Measurements from ENCODE around the gene SAMD13. TPM values are rescaled to one million over a fixed set of nuclear protein-coding genes. Genes with fewer than 3 reads are reported as not detected.
A peak's percentile ranks its signal among the peaks of the same experiment; 100 is the strongest.

SAMD13 gene
- total and polyA plus RNA-seq, 7 donors: 0.41 to 31.8 (median 3.0) TPM

DNA sequence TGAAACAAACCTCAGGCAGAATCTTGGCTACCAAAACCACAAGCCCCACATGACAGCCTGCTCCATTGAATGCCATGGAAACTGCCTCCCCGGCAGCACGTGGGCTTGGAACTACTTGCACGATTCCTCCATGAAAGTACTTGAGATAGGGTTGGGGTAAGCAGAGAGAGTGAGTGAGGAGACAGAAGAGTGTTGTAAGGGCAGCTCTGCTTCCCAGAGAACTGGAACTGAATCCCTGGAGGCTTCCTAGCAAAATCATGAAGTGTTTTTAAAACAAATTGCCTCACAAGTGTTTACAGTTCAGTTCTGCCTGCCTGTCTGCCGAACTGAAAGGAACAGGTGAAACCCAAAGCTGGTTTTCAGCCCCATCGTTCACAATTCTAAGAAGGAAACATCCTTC, 61.5 kb downstream of the SAMD13 start:
- Histone ChIP-seq H3K36me3 (no peaks in the 10 kb centered on the region), H3K4me1 (peaks cover 0 to 13% (median 4%) of the 10 kb centered on the region in 4 donors), H3K27ac (no peak overlapping the region), H3K9me3 (no peaks in the 10 kb centered on the region), H3K27me3 (no peaks in the 10 kb centered on the region), H3K4me3 (no peak overlapping the region)
- TF ChIP-seq POLR2AphosphoS5 (IDR thresholded peaks at IDR 0.05) (no peak), POLR2A (IDR thresholded peaks at IDR 0.05) (no peak)
- DNase-seq: no peak
- WGBS, 2 donors: 44 to 54% methylated on average over 5 of the region's 5 CpGs
- intact Hi-C loops (cut with DNase I): no loop called here

DNA sequence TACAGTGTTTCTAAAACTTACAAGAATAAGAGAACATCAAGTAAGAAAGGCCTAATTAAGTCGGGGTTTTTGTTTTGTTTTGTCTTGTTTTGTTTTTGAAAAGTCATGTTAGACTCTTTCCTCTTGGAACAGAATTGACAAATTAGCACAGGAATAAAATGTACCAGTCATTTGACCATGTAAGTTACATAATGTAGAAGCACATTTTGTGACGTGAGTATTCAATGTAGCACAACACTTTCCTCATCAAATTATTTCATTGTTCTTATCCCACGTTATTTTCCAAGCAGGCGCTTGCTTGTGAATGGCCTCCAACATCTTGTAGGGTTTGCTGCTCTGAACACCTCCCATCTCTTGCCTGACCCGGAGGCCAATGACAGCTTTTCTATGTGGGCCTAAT, 62.1 kb downstream of the SAMD13 start:
- Histone ChIP-seq H3K4me1 (peaks cover 0 to 13% (median 4%) of the 10 kb centered on the region in 4 donors), H3K27me3 (no peaks in the 10 kb centered on the region), H3K9me3 (no peaks in the 10 kb centered on the region), H3K27ac (no peak overlapping the region), H3K4me3 (no peak overlapping the region), H3K36me3 (no peaks in the 10 kb centered on the region)
- no peak for DNase-seq
- intact Hi-C loops (cut with DNase I): no loop called here
- TF ChIP-seq POLR2AphosphoS5 (IDR thresholded peaks at IDR 0.05): no peak
- TF ChIP-seq, protein P1, sequence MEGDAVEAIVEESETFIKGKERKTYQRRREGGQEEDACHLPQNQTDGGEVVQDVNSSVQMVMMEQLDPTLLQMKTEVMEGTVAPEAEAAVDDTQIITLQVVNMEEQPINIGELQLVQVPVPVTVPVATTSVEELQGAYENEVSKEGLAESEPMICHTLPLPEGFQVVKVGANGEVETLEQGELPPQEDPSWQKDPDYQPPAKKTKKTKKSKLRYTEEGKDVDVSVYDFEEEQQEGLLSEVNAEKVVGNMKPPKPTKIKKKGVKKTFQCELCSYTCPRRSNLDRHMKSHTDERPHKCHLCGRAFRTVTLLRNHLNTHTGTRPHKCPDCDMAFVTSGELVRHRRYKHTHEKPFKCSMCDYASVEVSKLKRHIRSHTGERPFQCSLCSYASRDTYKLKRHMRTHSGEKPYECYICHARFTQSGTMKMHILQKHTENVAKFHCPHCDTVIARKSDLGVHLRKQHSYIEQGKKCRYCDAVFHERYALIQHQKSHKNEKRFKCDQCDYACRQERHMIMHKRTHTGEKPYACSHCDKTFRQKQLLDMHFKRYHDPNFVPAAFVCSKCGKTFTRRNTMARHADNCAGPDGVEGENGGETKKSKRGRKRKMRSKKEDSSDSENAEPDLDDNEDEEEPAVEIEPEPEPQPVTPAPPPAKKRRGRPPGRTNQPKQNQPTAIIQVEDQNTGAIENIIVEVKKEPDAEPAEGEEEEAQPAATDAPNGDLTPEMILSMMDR (IDR thresholded peaks at IDR 0.05): no peak
- no peak for TF ChIP-seq POLR2A (IDR thresholded peaks at IDR 0.05)
- no peak for TF ChIP-seq EP300 (IDR thresholded peaks at IDR 0.05)
- 88 to 92% methylated on average over 5 of the region's 5 CpGs for WGBS, 2 donors

DNA sequence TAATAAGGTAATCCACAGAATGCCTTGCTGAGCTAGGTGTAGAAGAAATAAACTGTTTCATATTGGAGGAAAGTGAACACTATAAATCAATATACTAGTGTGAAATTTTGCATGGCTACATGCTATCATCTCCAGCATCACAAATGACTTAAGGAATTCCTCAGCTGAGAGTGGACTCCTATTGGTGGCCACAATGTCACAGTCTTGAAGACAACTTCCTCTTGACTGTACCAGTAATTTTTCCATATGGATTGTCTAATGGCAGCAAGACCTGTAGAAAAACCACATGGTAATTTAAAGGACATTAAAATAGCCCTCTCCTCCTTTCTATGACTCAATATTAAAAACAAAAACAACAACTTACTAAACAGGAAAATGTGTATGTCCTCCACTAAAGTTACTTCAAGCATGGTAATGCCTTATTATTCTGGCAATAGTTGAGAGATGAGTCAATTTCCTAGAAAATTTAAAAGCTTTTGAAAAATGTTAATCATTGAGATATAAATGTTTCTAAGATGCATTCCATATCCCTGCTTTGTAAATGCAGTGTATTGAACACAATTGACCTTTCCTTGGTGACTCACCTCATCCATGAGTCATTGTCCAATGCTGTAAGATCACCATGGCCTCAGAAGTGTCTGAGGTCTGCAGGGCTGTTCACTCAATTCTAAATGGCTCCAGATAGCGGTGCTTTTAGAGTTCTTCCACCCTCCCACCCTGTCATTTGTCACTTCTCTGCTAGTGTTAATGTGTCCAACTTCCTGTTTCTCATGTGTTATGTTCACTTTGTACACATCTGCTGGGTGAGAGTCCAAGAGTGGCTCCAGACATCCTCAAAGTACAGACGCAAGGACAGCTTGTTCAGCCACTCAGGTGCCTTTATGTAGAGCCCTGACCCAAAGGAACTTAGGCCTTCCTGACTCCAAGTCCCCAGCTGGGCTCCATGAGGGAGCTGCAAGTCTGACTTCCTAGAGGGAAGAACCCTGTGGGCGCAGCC, 64.0 kb downstream of the SAMD13 start:
- TF ChIP-seq, protein P1 (IDR thresholded peaks at IDR 0.05): no peak
- TF ChIP-seq POLR2A (IDR thresholded peaks at IDR 0.05) (no peak), POLR2AphosphoS5 (IDR thresholded peaks at IDR 0.05) (peak in 1 of 4 donors; percentile 57), EP300 (IDR thresholded peaks at IDR 0.05) (no peak)
- no peaks in the 10 kb centered on the region for H3K36me3 ChIP-seq
- H3K27me3 ChIP-seq: no peaks in the 10 kb centered on the region
- intact Hi-C loops (cut with DNase I): no loop called here
- no peak for DNase-seq
- 41 to 52% methylated on average over 3 of the region's 3 CpGs for whole genome bisulfite sequencing, 2 donors
- H3K4me1 ChIP-seq: peaks cover 0 to 13% (median 4%) of the 10 kb centered on the region in 4 donors
- H3K9me3 ChIP-seq: no peaks in the 10 kb centered on the region
- H3K27ac ChIP-seq: no peak overlapping the region
- H3K4me3 ChIP-seq: no peak overlapping the region

DNA sequence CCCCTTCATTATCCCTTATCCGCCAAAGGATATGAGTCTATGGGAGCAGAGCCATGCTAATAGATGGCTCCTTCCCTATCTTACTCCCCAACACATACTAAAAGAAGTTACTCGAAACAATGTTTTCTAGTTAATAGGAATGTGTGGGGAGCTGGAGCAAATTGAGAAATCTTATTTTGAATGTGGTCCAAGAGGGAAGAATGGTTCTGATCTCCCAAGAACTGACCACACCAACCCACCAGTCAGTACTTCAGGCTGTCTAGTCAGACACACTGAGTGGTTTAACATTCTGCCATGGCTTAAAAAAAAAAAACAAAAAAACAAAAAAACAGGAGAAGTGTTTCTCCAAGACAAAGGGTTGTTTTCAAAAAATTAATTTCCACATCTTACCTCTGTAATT, 65.3 kb downstream of the SAMD13 start:
- no peak for TF ChIP-seq POLR2A (IDR thresholded peaks at IDR 0.05)
- TF ChIP-seq EP300 (IDR thresholded peaks at IDR 0.05): no peak
- TF ChIP-seq, protein P1 (IDR thresholded peaks at IDR 0.05): no peak
- no peak for TF ChIP-seq POLR2AphosphoS5 (IDR thresholded peaks at IDR 0.05)
- intact Hi-C loops (cut with DNase I): no loop called here
- no peak overlapping the region for H3K4me3 ChIP-seq
- no peak for DNase-seq
- H3K4me1 ChIP-seq: peaks cover 0 to 13% (median 4%) of the 10 kb centered on the region in 4 donors
- 95% methylated on average over 2 of the region's 2 CpGs for WGBS, 2 donors
- H3K27ac ChIP-seq: no peak overlapping the region
- H3K36me3 ChIP-seq: no peaks in the 10 kb centered on the region
- H3K27me3 ChIP-seq: no peaks in the 10 kb centered on the region
- H3K9me3 ChIP-seq: no peaks in the 10 kb centered on the region

DNA sequence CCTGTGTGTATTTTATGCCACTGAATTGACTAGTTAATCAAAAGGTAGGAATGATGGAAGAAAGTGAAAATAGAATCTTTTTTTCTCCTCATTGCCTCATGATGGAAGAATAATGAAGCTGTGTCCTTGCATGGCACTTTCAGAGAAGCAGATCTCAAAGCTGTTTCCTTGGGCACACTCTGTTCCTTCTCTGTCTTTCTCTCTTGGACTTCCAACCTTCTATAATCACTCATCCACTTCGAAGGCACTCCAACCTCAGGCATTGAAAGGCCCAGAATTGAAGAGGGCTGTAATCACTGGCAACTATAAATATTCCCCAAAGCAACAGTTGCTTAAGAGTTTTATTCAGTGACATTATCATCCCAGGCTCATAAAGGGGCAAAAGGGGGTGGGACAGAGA, 65.7 kb downstream of the SAMD13 start:
- 90 to 91% methylated on average over 1 of the region's 1 CpG for WGBS, 2 donors
- Histone ChIP-seq H3K4me3 (no peak overlapping the region), H3K27me3 (no peaks in the 10 kb centered on the region), H3K27ac (no peak overlapping the region), H3K36me3 (no peaks in the 10 kb centered on the region), H3K9me3 (no peaks in the 10 kb centered on the region), H3K4me1 (peaks cover 0 to 13% (median 4%) of the 10 kb centered on the region in 4 donors)
- DNase-seq: no peak
- intact Hi-C loops (cut with DNase I): no loop called here
- TF ChIP-seq EP300 (IDR thresholded peaks at IDR 0.05): no peak
- no peak for TF ChIP-seq POLR2A (IDR thresholded peaks at IDR 0.05)
- no peak for TF ChIP-seq POLR2AphosphoS5 (IDR thresholded peaks at IDR 0.05)
- TF ChIP-seq, protein P1 (IDR thresholded peaks at IDR 0.05): no peak

All from sigmoid colon (tissue), 7 donors.